Suprapubic skin (tissue), 4 donors: ENCODE results near the gene EEFSEC. TPM values are rescaled to one million over a fixed set of nuclear protein-coding genes. Genes with fewer than 3 reads are reported as not detected.

Experiments used
- DNase-seq, 2 donors: peaks; one replicate each; pipeline ENCODE4 v3.0.0-alpha.2; 2019; ENCODE audit warnings: low spot score in 2 of 2
- H3K27ac ChIP-seq: fragments of 200-600 bp; sonication (generic); one replicate; pipeline ENCODE4 v1.5.1; 2019
- H3K27me3 ChIP-seq: fragments of 200-600 bp; sonication (generic); one replicate; pipeline ENCODE4 v1.5.1; 2019
- H3K36me3 ChIP-seq: fragments of 200-600 bp; sonication (generic); one replicate; pipeline ENCODE4 v1.5.1; 2019
- H3K4me1 ChIP-seq: fragments of 200-600 bp; sonication (generic); one replicate; pipeline ENCODE4 v1.5.1; 2019
- H3K4me3 ChIP-seq: fragments of 200-600 bp; sonication (generic); one replicate; pipeline ENCODE4 v1.5.1; 2019; ENCODE audit warnings: mild to moderate bottlenecking
- H3K9me3 ChIP-seq: fragments of 200-600 bp; sonication (generic); one replicate; pipeline ENCODE4 v1.5.1; 2019
- EP300 ChIP-seq: sonication (generic); formaldehyde crosslinking; IDR thresholded peaks from one replicate; pipeline ENCODE4 v1.6.1; 2017; ENCODE audit warnings: antibody characterized with exemption
- POLR2A ChIP-seq, 2 donors: fragments of 450-650 bp; IDR thresholded peaks; one replicate each; pipeline ENCODE4 v1.6.1; 2017; ENCODE audit warnings: antibody characterized with exemption in 2 of 2, mild to moderate bottlenecking in 2 of 2, moderate library complexity in 2 of 2
- POLR2AphosphoS5 ChIP-seq, 3 donors: sonication (generic); formaldehyde crosslinking; IDR thresholded peaks; one replicate each; pipeline ENCODE4 v1.6.1; 2017; ENCODE audit warnings: antibody characterized with exemption in 3 of 3
- WGBS: methylation state at CpG from one replicate; pipeline ENCODE4 v1.1.5; 2018; 5-methylcytosine and 5-hydroxymethylcytosine counted together
- total RNA-seq, 4 donors: library from RNA; depleted of rRNA; stranded (reverse); fragments of >200 nt; gene quantifications; one replicate each; pipeline ENCODE4 v1.1.0, GENCODE V29; 2016
- TF ChIP-seq, protein P1 (sequence below), 2 donors: fragments of 200-600 bp in 1 of 2; fragments of 450-650 bp in 1 of 2; sonication (generic) in 1 of 2; IDR thresholded peaks; one replicate each; pipeline ENCODE4 v1.5.1; 2016 to 2019; ENCODE audit warnings: antibody characterized with exemption in 2 of 2, mild to moderate bottlenecking in 1 of 2, moderate library complexity in 1 of 2

EEFSEC gene
- total RNA-seq, 4 donors from 2014 or later, result 14.3 to 19.4 (median 16.7) TPM

DNA sequence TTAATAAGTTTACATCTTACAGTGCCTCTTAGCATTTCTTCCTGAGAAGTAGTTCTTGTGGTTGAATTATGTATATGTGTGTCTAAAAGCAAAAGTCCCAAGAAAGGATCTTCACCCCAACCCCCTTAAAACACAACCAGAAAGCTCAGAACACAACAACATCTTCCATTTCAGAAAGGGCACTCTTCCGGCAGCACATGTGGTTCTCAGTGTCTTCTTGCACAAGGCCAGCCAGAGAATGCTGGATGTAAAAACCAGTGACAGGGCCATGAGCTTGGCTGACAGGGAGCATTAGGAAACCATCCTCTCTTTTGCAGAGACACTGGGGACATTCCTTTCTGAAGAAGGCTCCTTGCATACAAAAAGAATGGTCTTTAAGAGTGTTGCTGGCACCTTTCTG lies 45.0 kb downstream of the EEFSEC start:
- Histone ChIP-seq H3K27me3 (no peaks in the 10 kb centered on the region), H3K4me3 (no peak overlapping the region), H3K27ac (no peak overlapping the region), H3K9me3 (no peaks in the 10 kb centered on the region), H3K4me1 (peaks cover 5% of the 10 kb centered on the region), H3K36me3 (no peaks in the 10 kb centered on the region)
- DNase-seq, result peak in 1 of 2 donors; percentile 47
- WGBS, result 73% methylated on average over 1 of the region's 1 CpG
- TF ChIP-seq POLR2AphosphoS5 (IDR thresholded peaks at IDR 0.05), result no peak
- TF ChIP-seq POLR2A (IDR thresholded peaks at IDR 0.05), result no peak
- TF ChIP-seq EP300, result no peak
- TF ChIP-seq, protein P1, sequence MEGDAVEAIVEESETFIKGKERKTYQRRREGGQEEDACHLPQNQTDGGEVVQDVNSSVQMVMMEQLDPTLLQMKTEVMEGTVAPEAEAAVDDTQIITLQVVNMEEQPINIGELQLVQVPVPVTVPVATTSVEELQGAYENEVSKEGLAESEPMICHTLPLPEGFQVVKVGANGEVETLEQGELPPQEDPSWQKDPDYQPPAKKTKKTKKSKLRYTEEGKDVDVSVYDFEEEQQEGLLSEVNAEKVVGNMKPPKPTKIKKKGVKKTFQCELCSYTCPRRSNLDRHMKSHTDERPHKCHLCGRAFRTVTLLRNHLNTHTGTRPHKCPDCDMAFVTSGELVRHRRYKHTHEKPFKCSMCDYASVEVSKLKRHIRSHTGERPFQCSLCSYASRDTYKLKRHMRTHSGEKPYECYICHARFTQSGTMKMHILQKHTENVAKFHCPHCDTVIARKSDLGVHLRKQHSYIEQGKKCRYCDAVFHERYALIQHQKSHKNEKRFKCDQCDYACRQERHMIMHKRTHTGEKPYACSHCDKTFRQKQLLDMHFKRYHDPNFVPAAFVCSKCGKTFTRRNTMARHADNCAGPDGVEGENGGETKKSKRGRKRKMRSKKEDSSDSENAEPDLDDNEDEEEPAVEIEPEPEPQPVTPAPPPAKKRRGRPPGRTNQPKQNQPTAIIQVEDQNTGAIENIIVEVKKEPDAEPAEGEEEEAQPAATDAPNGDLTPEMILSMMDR (IDR thresholded peaks at IDR 0.05), result no peak

DNA sequence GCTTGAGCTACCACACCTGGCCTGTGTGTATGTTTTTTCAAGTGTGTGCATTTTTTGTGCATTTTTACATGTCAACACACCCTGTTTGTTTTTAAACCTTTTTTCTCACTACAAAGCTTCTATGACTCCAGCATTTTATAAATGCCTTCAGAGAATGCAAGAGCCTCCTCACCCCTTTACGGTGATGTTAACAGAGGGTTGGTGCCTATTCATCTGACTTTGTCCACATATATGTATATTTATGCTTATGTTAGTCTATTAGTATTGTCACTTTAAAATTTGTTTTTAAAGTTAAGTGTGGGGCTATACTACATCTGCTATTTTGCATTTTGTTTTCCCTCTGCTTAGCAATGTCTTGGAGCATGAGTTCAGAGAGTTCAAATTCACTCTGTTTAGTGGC lies 45.8 kb downstream of the EEFSEC start:
- H3K36me3 ChIP-seq, result no peaks in the 10 kb centered on the region
- peaks cover 1% of the 10 kb centered on the region for H3K4me1 ChIP-seq
- peak in 1 of 2 donors; percentile 4 for DNase-seq
- WGBS, result 92% methylated on average over 1 of the region's 1 CpG
- no peak for TF ChIP-seq POLR2A (IDR thresholded peaks at IDR 0.05)
- no peak for TF ChIP-seq POLR2AphosphoS5 (IDR thresholded peaks at IDR 0.05)
- TF ChIP-seq EP300, result no peak
- TF ChIP-seq, protein P1 (IDR thresholded peaks at IDR 0.05), result no peak
- H3K4me3 ChIP-seq, result no peak overlapping the region
- H3K9me3 ChIP-seq, result no peaks in the 10 kb centered on the region
- H3K27me3 ChIP-seq, result no peaks in the 10 kb centered on the region
- H3K27ac ChIP-seq, result no peak overlapping the region

DNA sequence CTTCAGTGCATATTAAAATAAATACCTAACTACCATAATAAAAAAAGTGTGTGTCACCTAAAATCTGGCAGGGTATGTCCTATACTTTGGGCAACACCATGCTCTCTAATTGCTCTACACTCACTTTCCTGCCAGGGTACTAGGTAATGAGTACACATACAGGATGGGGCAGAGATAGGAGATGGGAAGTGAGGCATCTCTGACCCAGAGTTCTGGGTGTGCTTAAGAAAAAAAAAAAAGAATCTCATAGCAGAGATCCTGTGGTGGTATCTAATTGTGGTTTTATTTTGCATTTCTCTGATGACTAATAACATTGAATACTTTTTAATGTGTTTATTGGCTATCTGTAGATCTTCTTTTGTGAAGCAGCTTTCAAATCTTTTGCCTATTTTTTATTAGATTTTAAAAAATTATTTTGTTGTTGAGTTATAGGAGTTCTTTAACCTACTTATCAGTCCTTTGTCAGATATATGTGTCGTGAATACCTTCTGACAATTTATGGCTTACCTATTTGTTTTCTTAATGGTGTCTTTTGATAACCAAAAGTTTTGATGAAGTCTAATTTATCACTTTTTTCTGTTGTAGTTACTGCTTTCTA lies 48.0 kb downstream of the EEFSEC start:
- H3K36me3 ChIP-seq, result no peaks in the 10 kb centered on the region
- 97% methylated on average over 1 of the region's 1 CpG for WGBS
- no peaks in the 10 kb centered on the region for H3K4me1 ChIP-seq
- H3K27me3 ChIP-seq, result no peaks in the 10 kb centered on the region
- H3K27ac ChIP-seq, result no peak overlapping the region
- DNase-seq, result no peak
- H3K9me3 ChIP-seq, result no peaks in the 10 kb centered on the region
- H3K4me3 ChIP-seq, result no peak overlapping the region
- TF ChIP-seq EP300, result no peak

DNA sequence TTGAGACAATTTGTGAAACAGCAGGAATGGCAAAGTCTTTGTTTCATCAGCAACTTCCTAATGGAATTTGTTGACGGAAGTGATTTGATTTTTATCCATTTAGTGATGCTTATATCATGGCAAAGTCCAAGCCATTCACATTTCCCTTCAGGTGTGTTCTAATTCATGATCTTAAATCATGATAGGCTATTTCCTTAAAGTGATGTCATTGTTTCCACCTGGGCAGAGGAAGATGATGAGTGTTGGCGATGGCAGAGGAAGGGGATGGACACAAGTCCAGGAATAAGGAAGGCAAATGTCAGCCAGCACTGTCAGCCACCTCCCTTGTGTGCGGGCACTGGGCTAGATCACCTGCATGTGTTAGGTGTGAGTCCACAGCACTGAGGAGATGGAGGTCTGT lies 49.9 kb downstream of the EEFSEC start:
- Histone ChIP-seq H3K9me3 (no peaks in the 10 kb centered on the region), H3K4me3 (no peak overlapping the region), H3K4me1 (peaks cover 3% of the 10 kb centered on the region), H3K27ac (no peak overlapping the region), H3K36me3 (no peaks in the 10 kb centered on the region), H3K27me3 (no peaks in the 10 kb centered on the region)
- DNase-seq, result peak in 1 of 2 donors; percentile 11
- 92% methylated on average over 3 of the region's 3 CpGs for WGBS
- TF ChIP-seq POLR2A (IDR thresholded peaks at IDR 0.05) (no peak), POLR2AphosphoS5 (IDR thresholded peaks at IDR 0.05) (no peak), EP300 (no peak)
- TF ChIP-seq, protein P1 (IDR thresholded peaks at IDR 0.05), result no peak

DNA sequence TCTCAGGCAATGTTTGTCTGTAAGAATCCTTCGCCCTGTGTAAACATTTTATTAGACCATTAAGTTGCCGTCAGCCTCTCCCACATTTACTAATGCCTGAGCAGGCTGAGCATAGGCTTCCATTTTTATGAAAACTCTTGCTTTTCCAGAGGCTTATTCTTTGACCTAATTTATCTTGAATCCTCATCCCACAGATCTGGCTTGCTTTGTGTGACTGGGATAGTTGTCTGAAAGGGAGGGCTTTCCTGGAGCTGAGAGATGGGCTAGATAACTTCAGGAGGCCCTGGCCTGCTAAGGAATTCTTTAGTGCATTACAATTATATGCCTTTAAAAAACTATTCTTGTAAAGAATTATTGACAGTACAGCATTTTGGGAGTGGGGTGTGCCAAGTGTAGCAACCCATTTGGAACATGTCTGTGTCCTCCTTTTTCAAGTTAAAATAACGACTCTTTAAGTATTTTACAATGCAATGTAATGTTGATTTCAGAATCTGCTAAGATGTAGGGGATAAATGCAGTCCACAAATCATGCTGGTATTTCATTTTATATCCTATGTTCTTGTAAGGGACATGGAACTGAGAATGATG lies 52.4 kb downstream of the EEFSEC start:
- H3K27me3 ChIP-seq, result no peaks in the 10 kb centered on the region
- H3K27ac ChIP-seq, result no peak overlapping the region
- no peaks in the 10 kb centered on the region for H3K9me3 ChIP-seq
- 83% methylated on average over 3 of the region's 3 CpGs for WGBS
- DNase-seq, result peak in 1 of 2 donors; percentile 1
- no peaks in the 10 kb centered on the region for H3K36me3 ChIP-seq
- peaks cover 3% of the 10 kb centered on the region for H3K4me1 ChIP-seq
- H3K4me3 ChIP-seq, result no peak overlapping the region
- TF ChIP-seq EP300, result no peak
- TF ChIP-seq POLR2A (IDR thresholded peaks at IDR 0.05), result no peak
- TF ChIP-seq POLR2AphosphoS5 (IDR thresholded peaks at IDR 0.05), result no peak

DNA sequence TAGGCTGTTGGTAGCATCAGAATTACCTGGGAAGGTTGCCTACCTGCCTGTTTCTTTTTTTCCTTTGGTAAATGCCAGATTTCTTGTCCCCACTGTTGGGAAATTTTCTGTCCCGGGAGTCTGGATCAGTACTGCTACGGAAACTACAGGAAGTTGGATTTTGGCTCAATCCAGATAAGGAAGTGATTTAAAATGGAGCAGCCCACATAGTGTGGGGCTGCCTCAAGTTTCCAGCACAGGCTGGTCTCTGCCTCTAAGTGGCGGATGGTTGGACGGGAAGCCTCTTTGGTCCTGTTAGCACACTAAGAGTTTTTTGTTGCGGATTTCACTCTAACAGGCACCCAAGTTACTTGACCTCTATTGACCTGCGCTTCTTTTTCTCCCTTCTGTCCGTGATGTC lies 54.7 kb downstream of the EEFSEC start:
- WGBS, result 85% methylated on average over 7 of the region's 7 CpGs

More for the DNA sequence above, 54.7 kb downstream of the EEFSEC start:
- no peaks in the 10 kb centered on the region for H3K36me3 ChIP-seq
- no peaks in the 10 kb centered on the region for H3K9me3 ChIP-seq
- no peak overlapping the region for H3K27ac ChIP-seq
- no peaks in the 10 kb centered on the region for H3K27me3 ChIP-seq
- DNase-seq, result no peak
- TF ChIP-seq, protein P1 (IDR thresholded peaks at IDR 0.05), result no peak
- TF ChIP-seq EP300 (no peak), POLR2AphosphoS5 (IDR thresholded peaks at IDR 0.05) (no peak), POLR2A (IDR thresholded peaks at IDR 0.05) (no peak)
- peaks cover 3% of the 10 kb centered on the region for H3K4me1 ChIP-seq
- H3K4me3 ChIP-seq, result no peak overlapping the region
